ENCODE results near the gene RASA3.

RASA3 gene

GRCh38 chr13:113952151-113952982 is 180.1 kb downstream of the RASA3 start:
- DNase-seq (ENCODE audit: low spot score): no peak

DNA sequence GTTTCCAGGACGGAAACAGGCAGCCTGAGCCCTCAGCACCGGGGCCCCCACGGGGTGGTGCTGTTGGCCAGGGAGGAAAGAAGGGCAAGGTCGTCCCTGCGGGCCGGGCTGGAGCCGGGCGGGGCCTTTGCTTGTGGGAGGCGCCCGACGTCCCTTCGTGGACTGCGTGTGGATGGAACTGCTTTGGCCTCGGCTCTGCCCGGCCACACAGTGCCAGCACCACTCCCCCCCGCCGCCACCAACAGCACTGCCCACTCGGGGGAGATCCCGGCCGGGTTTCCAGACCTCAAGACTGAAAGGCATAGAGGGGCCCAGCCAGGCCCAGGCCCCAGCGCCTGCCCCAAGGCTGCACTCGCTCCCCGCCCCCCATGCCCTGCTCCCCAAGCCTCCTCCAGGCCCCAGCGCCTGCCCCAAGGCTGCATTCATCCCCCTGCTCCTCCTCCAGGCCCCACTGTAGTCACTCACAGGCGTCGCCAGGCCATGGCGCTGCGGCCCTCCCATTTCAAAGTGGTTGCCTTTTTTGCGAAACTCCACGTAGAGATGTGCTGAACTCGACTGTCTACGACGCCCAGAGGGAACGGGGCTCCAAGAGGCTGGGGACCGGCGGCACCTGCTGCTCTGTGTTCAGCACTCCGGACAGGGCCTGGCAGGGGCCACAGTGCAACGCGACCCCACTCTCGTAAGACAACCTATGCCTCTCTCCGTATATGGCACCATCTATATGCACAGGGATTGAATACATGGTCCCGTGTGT is 181.0 kb downstream of the RASA3 start:
- peak; percentile 77 for DNase-seq (ENCODE audit: low spot score)

DNA sequence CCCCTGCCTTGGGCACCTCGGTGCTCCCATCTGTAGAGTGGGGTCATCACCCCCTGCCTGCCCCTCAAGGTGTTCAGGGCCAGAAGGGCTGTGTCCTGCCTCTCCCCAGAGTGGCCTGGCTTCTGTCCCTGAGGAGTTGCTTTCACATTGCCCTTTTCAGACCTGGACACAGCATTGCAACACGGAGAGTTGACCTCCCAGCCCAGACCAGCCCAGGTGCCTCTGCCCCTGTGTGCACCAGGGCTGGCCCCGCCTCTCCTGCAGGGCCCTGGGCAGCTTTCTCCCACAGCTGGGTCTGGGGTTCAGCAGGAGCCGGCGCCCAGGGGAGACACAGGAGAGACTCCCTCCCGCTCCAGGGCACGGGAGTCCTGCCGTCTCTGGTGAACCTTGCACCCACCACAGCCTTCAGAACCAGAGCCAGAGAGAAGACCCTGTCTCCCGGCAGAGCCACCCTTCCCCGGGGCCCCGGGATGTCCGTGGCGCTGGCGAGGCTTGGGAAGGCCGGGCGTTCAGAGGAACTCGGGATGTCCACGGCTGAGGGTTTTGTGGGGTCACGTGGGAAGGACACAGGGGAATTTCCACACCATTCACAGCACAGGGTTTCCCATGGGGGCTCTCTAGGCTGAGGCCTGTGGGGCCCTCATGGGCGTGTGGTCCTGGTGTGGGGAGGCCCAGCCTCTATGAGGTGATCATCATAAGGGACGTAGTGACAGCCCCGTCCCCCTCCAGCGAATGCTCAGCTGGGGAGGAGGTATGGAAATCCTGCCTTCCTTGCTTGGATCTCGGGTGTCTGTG is 181.8 kb downstream of the RASA3 start:
- DNase-seq (ENCODE audit: low spot score): no peak

- no peak for DNase-seq (ENCODE audit: low spot score)
These were observed 182.9 kb downstream of the RASA3 start for GRCh38 chr13:113949546-113949945.

DNA sequence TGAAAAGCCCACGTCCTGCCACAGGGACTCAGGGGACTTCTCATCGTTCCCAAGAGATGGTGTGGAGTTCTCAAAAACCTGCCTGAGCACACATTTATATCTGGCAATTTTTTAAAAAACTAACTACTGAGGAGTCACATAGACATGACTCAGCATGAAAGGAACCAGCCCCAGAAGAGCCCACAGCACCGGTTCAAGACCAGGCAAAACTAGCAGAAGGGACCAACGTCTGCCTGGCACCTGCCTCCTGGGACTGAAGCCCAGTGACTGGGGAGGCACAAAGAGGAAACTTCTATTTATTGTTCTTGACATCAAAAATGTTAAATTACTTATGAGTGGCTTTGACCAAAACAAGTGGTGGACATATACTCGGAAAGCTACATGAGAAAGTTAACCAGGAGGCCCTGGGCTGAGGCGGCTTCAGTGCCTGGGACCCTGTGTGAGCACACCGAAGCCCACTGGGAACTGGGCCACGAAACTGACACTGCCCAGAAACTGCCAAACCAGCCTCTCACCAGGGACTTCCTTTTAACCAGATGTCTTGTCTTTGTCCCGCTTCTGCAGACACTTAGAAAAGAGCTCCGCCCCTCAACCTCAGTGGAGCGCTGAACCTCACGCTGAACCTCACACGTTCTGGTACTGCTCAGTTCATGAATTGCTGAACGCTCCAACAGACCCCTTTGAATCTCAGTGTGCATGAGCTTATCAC is 184.2 kb downstream of the RASA3 start:
- DNase-seq (ENCODE audit: low spot score): no peak

DNA sequence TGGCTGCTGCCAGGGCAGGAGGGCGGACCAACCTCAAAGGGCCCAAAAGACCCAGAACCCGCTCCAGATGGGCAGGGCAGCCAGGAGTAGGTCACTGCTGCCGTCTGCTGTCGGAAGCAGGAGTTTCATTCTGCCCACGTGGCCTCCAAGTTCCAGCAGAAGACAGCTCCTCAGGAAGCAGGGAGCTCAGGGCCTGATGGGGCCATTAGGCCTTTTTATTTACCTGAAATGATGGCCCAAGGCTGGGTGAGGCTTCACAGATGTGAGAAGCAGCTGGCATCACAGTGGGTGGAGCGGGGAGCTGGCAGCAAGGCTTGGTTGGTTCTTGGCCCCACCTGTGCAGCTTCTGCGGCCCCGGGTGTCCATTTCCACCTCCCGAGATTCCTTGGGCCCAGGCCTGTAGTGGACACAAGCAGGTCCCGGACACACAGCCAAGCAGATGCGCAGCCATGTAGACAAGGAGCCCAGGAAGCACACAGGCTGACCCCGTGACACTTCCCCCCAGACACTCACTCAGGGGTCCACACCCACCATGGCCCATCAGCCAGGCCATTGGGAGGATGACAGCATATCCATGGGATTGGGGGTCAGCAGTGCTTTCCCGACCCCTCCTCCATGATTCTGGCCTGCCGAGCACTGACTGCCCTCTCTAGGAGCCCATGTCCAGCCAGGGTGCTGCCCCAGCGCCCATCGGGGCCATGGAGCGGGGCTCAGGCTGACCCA is 185.0 kb downstream of the RASA3 start:
- DNase-seq (ENCODE audit: low spot score): no peak

DNA sequence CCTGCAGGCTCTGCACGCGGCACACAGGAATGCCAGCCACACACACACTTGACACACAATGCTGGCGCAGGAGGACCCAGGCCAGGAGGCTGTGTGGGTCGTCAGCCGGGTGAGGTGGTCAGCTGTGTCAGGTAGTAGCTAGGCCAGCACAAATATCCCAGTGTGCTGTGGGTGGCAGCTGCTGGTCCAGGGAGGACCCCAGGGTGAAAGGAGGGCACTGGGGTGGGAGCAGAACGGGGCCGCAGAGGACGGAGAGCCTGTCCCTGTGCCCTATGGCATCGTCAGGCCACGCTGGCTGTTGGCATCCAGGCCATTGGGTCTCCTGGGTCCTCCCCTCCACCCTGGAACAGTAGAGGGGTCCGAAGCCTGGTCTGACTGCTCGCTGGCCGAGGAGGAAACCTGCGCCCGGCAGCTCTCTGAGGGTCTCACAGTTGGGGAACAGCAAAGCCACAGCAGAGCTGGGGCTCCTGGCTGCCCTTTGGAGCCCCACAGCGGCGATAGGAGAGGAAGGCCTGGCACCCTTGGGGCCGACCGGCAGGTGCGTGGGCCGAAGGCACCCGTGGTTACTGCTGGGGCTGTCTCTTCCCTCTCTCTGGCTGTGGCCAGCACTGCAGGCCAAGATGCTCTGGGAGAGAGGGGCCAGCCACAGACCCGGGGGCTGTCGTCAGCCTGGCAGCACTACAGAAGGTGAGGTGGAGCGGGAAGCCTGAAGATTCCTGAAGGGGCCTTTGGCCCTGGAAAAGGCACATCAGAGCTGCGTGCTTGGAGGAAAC is 185.8 kb downstream of the RASA3 start:
- no peak for DNase-seq (ENCODE audit: low spot score)

- no peak for DNase-seq (ENCODE audit: low spot score)
These were observed 186.5 kb downstream of the RASA3 start for GRCh38 chr13:113945857-113946408.

GRCh38 chr13:113943821-113944565 is 188.4 kb downstream of the RASA3 start:
- DNase-seq (ENCODE audit: low spot score): no peak

DNA sequence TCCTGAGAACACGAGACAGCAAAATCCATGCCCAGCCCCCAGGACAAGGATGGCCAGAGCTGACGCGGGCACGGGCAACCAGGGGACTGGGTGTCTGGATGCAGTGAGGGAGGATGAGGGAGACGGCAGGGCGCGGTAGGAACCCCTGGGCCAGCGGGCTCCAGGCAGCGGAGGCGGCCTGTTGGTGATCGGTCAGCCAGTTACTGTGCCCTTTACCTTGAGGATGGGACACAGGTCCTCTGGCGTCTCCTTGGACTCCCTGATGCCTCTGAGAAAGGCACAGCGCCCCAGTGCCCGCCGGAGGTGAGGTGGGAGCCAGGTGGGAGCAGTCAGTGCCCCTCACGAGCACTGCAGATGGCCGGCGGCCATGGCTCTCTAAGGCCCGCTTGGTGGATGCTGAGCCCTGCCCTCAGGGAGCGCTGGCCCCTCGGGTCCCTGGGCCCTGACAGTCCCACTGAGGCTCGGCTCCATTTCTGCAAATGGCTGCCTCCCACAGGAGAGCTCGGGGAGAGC is 189.8 kb downstream of the RASA3 start:
- no peak for DNase-seq (ENCODE audit: low spot score)

GRCh38 chr13:113941571-113942191 is 190.7 kb downstream of the RASA3 start:
- DNase-seq (ENCODE audit: low spot score): no peak

DNA sequence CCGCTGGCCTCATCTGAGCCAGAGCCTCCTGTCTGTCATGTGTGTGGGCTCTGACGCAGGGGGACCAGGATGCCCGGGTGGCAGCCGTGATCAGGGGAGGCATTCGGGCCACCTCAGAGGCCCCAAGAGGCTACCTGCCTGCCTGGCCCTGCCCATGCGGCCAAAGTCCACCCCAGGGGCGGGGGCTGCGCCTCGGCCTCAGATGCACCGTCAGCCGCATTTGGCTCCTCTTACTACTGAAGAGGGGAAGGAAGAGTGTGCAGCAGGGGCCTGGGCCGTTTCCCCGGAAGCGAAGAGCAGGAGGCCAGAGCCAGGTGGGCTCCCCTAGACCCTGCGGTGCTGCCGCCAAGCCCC is 192.5 kb downstream of the RASA3 start:
- DNase-seq (ENCODE audit: low spot score): no peak

DNA sequence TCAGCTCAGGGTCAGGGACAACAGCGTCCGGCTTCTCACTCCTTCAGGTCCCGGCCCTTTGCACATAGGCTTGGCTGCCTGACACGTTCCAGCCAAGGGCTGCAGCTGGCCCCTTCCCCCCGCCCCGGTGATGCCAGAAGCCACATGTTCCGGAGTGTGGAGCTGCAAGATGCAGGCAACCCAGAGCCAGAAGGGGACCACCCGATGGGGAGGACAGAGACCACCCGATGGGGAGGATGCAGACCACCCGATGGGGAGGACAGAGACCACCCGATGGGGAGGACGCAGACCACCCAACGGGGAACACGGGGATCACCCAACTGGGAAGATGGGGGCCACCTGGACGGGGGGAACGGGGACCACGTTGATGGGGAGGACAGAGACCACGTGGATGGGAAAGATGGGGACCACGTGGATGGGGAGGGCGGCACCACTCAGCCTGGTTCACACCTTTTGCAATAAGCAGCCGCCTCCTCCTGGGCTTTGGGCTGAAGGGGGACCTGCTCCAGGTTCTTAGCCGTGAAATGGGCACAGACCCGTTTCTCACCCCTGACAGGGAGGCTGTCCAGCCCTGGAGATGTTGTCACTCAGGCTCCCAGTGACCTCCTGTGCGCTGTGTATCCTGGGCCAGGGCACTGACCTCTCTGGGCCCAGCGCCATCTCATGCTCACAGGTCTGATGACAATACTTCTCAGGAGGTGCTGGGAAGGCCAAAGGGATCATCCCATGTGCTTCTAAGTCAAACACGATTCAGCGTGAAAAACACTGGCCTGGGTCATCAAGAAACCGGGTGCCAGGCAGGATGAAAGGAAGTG is 193.1 kb downstream of the RASA3 start:
- no peak for DNase-seq (ENCODE audit: low spot score)

DNA sequence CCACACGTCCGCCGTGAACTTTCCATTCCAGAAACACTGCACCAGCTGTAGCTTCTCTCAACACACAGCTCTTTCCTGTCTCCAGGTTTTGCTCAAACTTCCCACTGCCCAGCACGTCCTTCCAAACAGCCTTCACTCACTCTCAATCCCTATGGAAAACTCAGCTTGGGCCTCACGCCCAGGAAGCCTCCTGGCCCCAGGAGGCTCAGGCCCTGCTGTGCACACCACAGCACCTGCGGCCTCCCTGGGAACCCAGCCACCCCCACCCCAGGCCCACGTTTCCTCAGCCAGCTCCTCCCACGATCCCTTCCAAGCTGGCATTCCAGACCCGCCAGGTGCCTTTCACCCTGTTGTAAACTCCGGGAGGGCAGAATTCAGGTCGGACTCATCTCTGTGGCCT is 193.7 kb downstream of the RASA3 start:
- DNase-seq (ENCODE audit: low spot score): no peak

GRCh38 chr13:113938246-113938645 is 194.2 kb downstream of the RASA3 start:
- no peak for DNase-seq (ENCODE audit: low spot score)

DNA sequence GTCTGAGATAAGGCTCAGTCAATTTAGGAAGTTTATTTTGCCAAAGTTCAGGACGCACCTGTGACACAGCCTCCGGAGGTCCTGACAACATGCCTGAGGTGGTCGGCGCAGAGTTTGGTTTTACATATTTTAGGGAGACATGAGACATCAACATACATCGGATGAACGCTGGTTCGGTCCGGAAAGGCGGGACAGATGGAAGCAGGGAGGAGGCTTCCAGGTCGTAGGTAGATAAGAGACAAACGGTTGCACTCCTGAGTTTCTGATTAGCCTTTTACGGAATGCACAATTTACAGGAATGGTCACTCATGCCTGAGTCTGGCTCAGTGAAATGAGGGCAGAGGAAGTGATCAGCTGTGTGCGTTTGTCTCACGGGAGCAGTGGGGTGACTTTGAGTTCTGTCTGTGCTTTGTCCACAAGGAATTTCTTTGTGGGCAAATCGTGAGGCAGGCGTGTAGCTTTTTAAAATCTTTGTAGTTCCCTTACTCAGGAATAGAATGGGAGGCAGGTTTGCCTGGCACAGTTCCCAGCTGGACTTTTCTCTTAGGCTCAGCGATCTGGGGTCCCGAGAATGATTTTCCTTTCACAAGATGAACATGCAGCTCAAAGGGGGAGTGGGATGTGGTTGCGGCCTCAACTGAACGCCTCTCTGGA is 194.8 kb downstream of the RASA3 start:
- DNase-seq (ENCODE audit: low spot score): no peak

GRCh38 chr13:113937073-113937472 is 195.3 kb downstream of the RASA3 start:
- DNase-seq (ENCODE audit: low spot score): no peak
